Mesenchymal stem cell (in vitro differentiated cells and primary cell): ENCODE data around the gene APOL1.

Source experiments
- DNase-seq: peaks from one replicate; pipeline ENCODE4 v3.0.0-alpha.2; 2013
- H2AFZ ChIP-seq: one replicate; pipeline ENCODE4 v1.6.1; 2013; ENCODE audit warnings: low read depth, mild to moderate bottlenecking, control low read depth, inconsistent platforms, low read length, moderate library complexity
- H2AK5ac ChIP-seq: 2 replicates; pipeline ENCODE4 v1.6.1; 2013; ENCODE audit warnings: low read length, moderate library complexity, mild to moderate bottlenecking, inconsistent platforms; ENCODE audit not compliant: severe bottlenecking
- H2BK120ac ChIP-seq: one replicate; pipeline ENCODE4 v1.6.1; 2013; ENCODE audit warnings: low read depth, mild to moderate bottlenecking, inconsistent platforms, low read length, moderate library complexity
- H2BK12ac ChIP-seq, 2 experiments: one replicate each; pipeline ENCODE4 v1.6.1; 2013; ENCODE audit warnings: inconsistent platforms in 2 of 2, low read length in 2 of 2, mild to moderate bottlenecking in 2 of 2, moderate library complexity in 2 of 2, control low read depth in 1 of 2
- H2BK15ac ChIP-seq: one replicate; pipeline ENCODE4 v1.6.1; 2013; ENCODE audit warnings: mild to moderate bottlenecking, low read depth, inconsistent platforms; ENCODE audit not compliant: poor library complexity, severe bottlenecking
- H2BK5ac ChIP-seq: 2 replicates; pipeline ENCODE4 v1.6.1; 2013; ENCODE audit warnings: low read depth, mild to moderate bottlenecking, low read length, control low read depth, inconsistent platforms; ENCODE audit not compliant: poor library complexity, severe bottlenecking
- H3K14ac ChIP-seq, 2 experiments: one replicate each; pipeline ENCODE4 v1.6.1; 2013; ENCODE audit warnings: inconsistent platforms in 2 of 2, low read length in 2 of 2, control low read depth in 1 of 2, mild to moderate bottlenecking in 1 of 2, moderate library complexity in 1 of 2
- H3K18ac ChIP-seq, 2 experiments: one replicate each; pipeline ENCODE4 v1.6.1; 2013; ENCODE audit warnings: inconsistent platforms in 2 of 2, low read length in 2 of 2, control low read depth in 1 of 2, low read depth in 1 of 2, mild to moderate bottlenecking in 1 of 2
- H3K23ac ChIP-seq, 2 experiments: one replicate each; pipeline ENCODE4 v1.6.1; 2013; ENCODE audit warnings: inconsistent platforms in 2 of 2, low read length in 2 of 2, mild to moderate bottlenecking in 2 of 2, moderate library complexity in 2 of 2, control low read depth in 1 of 2
- H3K27ac ChIP-seq: 2 replicates; pipeline ENCODE4 v1.5.1; 2013; ENCODE audit warnings: mild to moderate bottlenecking, moderate library complexity, low read length, control low read depth, inconsistent platforms; ENCODE audit not compliant: poor library complexity, severe bottlenecking
- H3K27me3 ChIP-seq, 2 experiments: 2 replicates each; pipeline versions ENCODE4 v1.6.1 to v1.7.0; 2013; ENCODE audit warnings: low read length in 2 of 2, mild to moderate bottlenecking in 2 of 2, moderate library complexity in 2 of 2, control low read depth in 1 of 2, inconsistent platforms in 1 of 2; ENCODE audit not compliant: control insufficient read depth in 1 of 2, insufficient read depth in 1 of 2
- H3K36me3 ChIP-seq, 2 experiments: 2 replicates each; pipeline versions ENCODE4 v1.6.1 to v1.7.0; 2013; ENCODE audit warnings: low read length in 2 of 2, control low read depth in 1 of 2, inconsistent platforms in 1 of 2, low read depth in 1 of 2, mild to moderate bottlenecking in 1 of 2; ENCODE audit not compliant: insufficient read depth in 2 of 2, control insufficient read depth in 1 of 2
- H3K4ac ChIP-seq, 2 experiments: one replicate each; pipeline ENCODE4 v1.6.1; 2013; ENCODE audit warnings: inconsistent platforms in 2 of 2, low read length in 2 of 2, mild to moderate bottlenecking in 2 of 2, moderate library complexity in 2 of 2, control low read depth in 1 of 2, low read depth in 1 of 2
- H3K4me1 ChIP-seq: 2 replicates; pipeline ENCODE4 v1.6.1; 2013; ENCODE audit warnings: low read depth, low read length, control low read depth; ENCODE audit not compliant: control insufficient read depth, insufficient read depth
- H3K4me2 ChIP-seq: 2 replicates; pipeline ENCODE4 v1.6.1; 2013; ENCODE audit warnings: low read length, mild to moderate bottlenecking, inconsistent platforms; ENCODE audit not compliant: poor library complexity, severe bottlenecking
- H3K4me3 ChIP-seq, 2 experiments: 2 replicates each; pipeline versions ENCODE4 v1.5.1 to v1.7.0; 2013; ENCODE audit warnings: low read length in 2 of 2, mild to moderate bottlenecking in 2 of 2, control low read depth in 1 of 2, low read depth in 1 of 2; ENCODE audit not compliant: insufficient read depth in 1 of 2
- H3K79me1 ChIP-seq: replicated peaks from 2 replicates; pipeline ENCODE4 v1.6.1; 2013; ENCODE audit warnings: mild to moderate bottlenecking, control low read depth, low read length, inconsistent platforms; ENCODE audit not compliant: poor library complexity, severe bottlenecking
- H3K9ac ChIP-seq: 2 replicates; pipeline ENCODE4 v1.7.0; 2013; ENCODE audit warnings: mild to moderate bottlenecking, low read length, moderate library complexity
- H3K9me3 ChIP-seq: 2 replicates; pipeline ENCODE4 v1.7.0; 2013; ENCODE audit warnings: mild to moderate bottlenecking, low read length; ENCODE audit not compliant: control insufficient read depth
- H4K8ac ChIP-seq: one replicate; pipeline ENCODE4 v1.6.1; 2013; ENCODE audit warnings: inconsistent platforms, mild to moderate bottlenecking, low read length, moderate library complexity
- H4K91ac ChIP-seq: one replicate; pipeline ENCODE4 v1.6.1; 2013; ENCODE audit warnings: mild to moderate bottlenecking, low read length, inconsistent platforms
- WGBS: methylation state at CpG from one replicate; pipeline ENCODE4 v1.1.7; 2013; ENCODE audit warnings: mixed read lengths; 5-methylcytosine and 5-hydroxymethylcytosine counted together

The APOL1 gene

DNA sequence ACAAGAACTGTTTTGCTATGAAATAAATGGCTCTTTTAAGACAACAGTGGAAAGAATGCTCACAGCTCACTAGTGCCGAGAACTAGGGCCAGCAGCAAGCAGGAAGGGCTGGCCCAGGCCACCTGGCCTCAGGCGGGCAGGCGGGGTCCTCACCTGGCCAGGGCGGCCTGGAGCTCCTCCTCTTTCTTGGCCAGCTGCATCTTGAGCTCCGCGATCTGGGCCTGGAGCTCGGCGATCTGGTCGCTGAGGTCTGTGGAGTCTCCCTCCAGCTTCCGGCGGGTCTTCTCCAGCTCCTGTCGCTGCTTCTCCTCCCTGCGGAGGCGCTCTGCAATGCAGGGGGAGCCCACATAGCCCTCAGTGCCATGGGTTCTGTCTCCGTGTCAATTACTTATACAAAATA, 43.8 kb downstream of the APOL1 start:
- Histone ChIP-seq H3K4me2 (no peak overlapping the region), H2BK120ac (no peak overlapping the region), H3K14ac (no peak overlapping the region), H3K23ac (no peak overlapping the region), H3K18ac (no peak overlapping the region), H2BK12ac (no peak overlapping the region), H2BK15ac (no peak overlapping the region), H4K8ac (no peak overlapping the region), H2AK5ac (no peak overlapping the region), H3K4me3 (no peak overlapping the region), H3K9ac (no peak overlapping the region), H3K27me3 (no peaks in the 10 kb centered on the region), H2BK5ac (no peak overlapping the region), H3K9me3 (no peaks in the 10 kb centered on the region), H3K4ac (no peak overlapping the region), H2AFZ (no peak overlapping the region), H4K91ac (no peak overlapping the region), H3K4me1 (peaks cover 28% of the 10 kb centered on the region), H3K27ac (peak overlapping the region; percentile 24), H3K36me3 (peaks cover 98 to 100% of the 10 kb centered on the region in 2 experiments), H3K79me1 (peaks cover 19% of the 10 kb centered on the region)
- DNase-seq = no peak
- 96% methylated on average over 15 of the region's 15 CpGs for WGBS

DNA sequence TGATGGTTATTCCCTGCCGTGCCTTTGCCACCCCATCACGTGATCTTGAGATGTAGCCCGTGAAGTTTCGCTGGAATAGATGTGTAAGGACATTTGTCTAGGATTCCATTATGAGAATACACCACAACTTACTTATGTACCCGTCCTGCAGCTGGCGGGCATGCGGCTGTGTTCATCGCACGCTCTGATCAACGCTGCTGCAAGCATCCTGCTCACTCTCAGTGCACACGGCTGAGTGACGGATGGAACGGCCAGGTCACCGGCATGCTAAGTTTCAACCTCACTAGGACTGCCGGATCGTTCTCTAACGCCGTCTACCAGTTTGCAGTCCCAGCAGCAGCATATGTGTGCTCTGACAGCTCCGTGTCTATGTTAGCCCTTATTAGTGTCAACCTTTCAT, 44.6 kb downstream of the APOL1 start:
- Histone ChIP-seq H3K9ac (no peak overlapping the region), H2BK120ac (no peak overlapping the region), H3K23ac (no peak overlapping the region), H3K36me3 (peaks cover 94 to 100% of the 10 kb centered on the region in 2 experiments), H3K4me2 (no peak overlapping the region), H2BK5ac (no peak overlapping the region), H3K9me3 (no peaks in the 10 kb centered on the region), H2BK12ac (no peak overlapping the region), H3K4me1 (peaks cover 31% of the 10 kb centered on the region), H3K79me1 (peaks cover 20% of the 10 kb centered on the region), H4K91ac (no peak overlapping the region), H3K27ac (peak overlapping the region; percentile 71), H3K27me3 (no peaks in the 10 kb centered on the region), H2BK15ac (no peak overlapping the region), H2AK5ac (no peak overlapping the region), H3K4me3 (no peak overlapping the region), H3K14ac (no peak overlapping the region), H2AFZ (no peak overlapping the region), H3K4ac (no peak overlapping the region), H4K8ac (no peak overlapping the region), H3K18ac (peak overlapping the region in 1 of 2 experiments; percentile 18)
- no peak for DNase-seq
- 93% methylated on average over 19 of the region's 19 CpGs for WGBS

DNA sequence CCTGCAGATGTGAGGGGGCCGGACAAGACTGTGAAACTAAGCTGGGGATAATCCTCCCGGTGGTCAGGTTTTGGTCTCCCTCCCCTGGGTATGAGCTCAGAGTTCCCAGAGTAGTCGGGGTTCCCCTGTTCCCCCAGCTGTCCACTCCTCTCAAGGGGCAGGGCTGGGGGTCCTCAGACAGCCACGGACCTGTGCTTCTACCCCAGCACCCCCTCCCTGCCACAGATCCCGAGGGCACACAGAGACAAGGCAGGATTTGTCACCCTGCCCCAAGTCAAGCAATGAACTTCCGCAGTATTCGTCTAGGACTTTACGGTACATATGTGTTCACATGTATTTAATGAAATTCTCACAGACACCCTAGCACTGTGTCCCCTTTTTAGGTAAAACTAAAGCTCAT, 45.2 kb downstream of the APOL1 start:
- Histone ChIP-seq H2BK15ac (no peak overlapping the region), H3K27ac (peak overlapping the region; percentile 71), H2AK5ac (no peak overlapping the region), H2BK120ac (no peak overlapping the region), H2BK12ac (no peak overlapping the region), H2AFZ (no peak overlapping the region), H4K91ac (no peak overlapping the region), H3K4ac (no peak overlapping the region), H3K79me1 (peaks cover 20% of the 10 kb centered on the region), H3K9ac (no peak overlapping the region), H4K8ac (no peak overlapping the region), H3K4me3 (no peak overlapping the region), H3K4me1 (peaks cover 34% of the 10 kb centered on the region), H3K4me2 (no peak overlapping the region), H3K36me3 (peaks cover 94 to 100% of the 10 kb centered on the region in 2 experiments), H3K23ac (no peak overlapping the region), H3K9me3 (no peaks in the 10 kb centered on the region), H2BK5ac (no peak overlapping the region), H3K18ac (no peak overlapping the region), H3K27me3 (no peaks in the 10 kb centered on the region), H3K14ac (no peak overlapping the region)
- DNase-seq = no peak
- 93% methylated on average over 8 of the region's 8 CpGs for WGBS

DNA sequence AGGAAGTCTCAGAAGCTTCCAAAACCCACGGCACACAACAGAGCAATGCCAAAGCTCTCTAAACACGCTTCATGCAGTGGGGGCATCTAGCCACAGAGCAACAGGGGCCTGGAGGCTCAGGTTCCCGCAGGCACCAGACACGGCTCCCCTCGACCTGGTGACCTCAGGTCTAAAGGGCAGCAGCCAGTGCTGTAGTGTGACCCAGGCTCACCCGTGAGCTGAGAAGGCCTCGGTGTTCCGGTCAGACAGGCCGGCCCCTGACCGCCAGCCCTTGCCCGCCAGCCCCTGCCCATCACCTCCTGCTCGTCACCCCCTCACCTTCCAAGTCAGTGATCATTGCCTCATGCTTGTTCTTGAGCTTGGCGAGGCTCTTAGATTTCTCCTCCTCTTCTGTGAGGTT, 45.7 kb downstream of the APOL1 start:
- Histone ChIP-seq H3K18ac (no peak overlapping the region), H2AFZ (no peak overlapping the region), H3K27ac (peak overlapping the region; percentile 71), H3K36me3 (peaks cover 94 to 99% of the 10 kb centered on the region in 2 experiments), H3K4me3 (no peak overlapping the region), H2BK120ac (no peak overlapping the region), H2AK5ac (no peak overlapping the region), H3K4me2 (no peak overlapping the region), H3K9me3 (no peaks in the 10 kb centered on the region), H3K4me1 (peaks cover 34% of the 10 kb centered on the region), H2BK15ac (no peak overlapping the region), H3K23ac (no peak overlapping the region), H3K14ac (no peak overlapping the region), H4K91ac (no peak overlapping the region), H3K9ac (no peak overlapping the region), H3K4ac (no peak overlapping the region), H2BK5ac (no peak overlapping the region), H4K8ac (no peak overlapping the region), H3K79me1 (peaks cover 20% of the 10 kb centered on the region), H3K27me3 (no peaks in the 10 kb centered on the region), H2BK12ac (no peak overlapping the region)
- DNase-seq = no peak
- 94% methylated on average over 11 of the region's 13 CpGs for WGBS
